Hepatocyte (in vitro differentiated cells): Measurements from ENCODE around the gene ERGIC1.

Experiments used
- CTCF ChIP-seq: fragments of 200-600 bp; sonication (generic); IDR thresholded peaks from 2 replicates; pipeline ENCODE4 v1.5.1; 2016; ENCODE audit warnings: antibody characterized with exemption, mild to moderate bottlenecking; ENCODE audit not compliant: poor library complexity
- EZH2 ChIP-seq: fragments of 200-600 bp; sonication (generic); IDR thresholded peaks from 2 replicates; pipeline ENCODE4 v1.6.1; 2016; ENCODE audit warnings: antibody characterized with exemption, mild to moderate bottlenecking, borderline replicate concordance
- EZH2phosphoT487 ChIP-seq: fragments of 200-600 bp; sonication (generic); IDR thresholded peaks from one replicate; pipeline ENCODE4 v1.6.1; 2018; ENCODE audit warnings: antibody characterized with exemption, mild to moderate bottlenecking, low read depth, moderate library complexity; ENCODE audit not compliant: unreplicated experiment, severe bottlenecking

DNA sequence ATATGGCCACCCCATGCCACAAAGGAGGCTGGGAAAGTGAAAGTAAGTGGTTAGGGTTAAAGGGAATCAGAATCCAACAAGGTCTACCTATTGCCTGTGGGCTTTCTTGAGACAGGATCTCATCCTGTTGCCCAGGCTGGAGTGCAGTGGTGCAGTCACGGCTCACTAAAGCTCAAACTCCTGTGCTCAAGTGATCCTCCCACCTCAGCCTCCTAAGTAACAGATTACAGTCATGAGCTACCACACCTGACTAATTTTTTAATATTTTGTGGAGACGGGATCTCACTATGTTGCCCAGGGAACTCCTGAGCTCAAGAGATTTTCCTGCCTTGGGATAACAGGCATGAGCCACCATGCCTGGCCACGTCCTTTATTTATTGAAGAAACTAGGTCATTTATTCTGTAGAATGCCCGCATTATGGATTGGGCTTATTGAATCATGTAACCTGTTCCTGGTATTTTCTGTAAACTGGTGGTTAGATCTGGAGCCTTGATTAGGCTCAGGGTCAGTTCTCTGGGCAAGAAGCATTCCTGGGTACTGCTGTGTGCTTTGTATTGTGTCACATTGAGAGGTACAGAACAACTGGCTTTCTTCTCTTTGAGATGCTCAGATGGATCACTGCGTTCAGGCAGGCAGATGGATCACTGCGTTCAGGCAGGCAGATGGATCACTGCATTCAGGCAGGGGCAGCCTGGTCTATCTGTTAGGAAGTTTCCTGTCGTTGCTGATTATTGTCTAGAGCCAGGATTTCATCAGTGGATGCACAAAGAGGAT lies 41.6 kb downstream of the ERGIC1 start:
- TF ChIP-seq CTCF (no peak), EZH2phosphoT487 (no peak), EZH2 (no peak)
